Spinal cord (tissue), 10 donors: Measurements from ENCODE around the gene TCF7L1. TPM values are rescaled to one million over a fixed set of nuclear protein-coding genes. Genes with fewer than 3 reads are reported as not detected.
"Not testable (repeated sequence)": the region's sequence is repeated elsewhere in the genome, so short reads cannot be mapped to it uniquely, and the experiment has no call there.

Source experiments
- DNase-seq, 6 donors: peaks; one replicate each; pipeline versions ENCODE4 v3.0.0 to v3.0.0-alpha.2; 2013 to 2015; ENCODE audit warnings: low spot score in 6 of 6, low read depth in 4 of 6
- H3K27ac ChIP-seq: one replicate; pipeline ENCODE4 v1.5.1; 2013; ENCODE audit warnings: low read depth, low read length, control low read depth
- H3K27me3 ChIP-seq: one replicate; pipeline ENCODE4 v1.6.1; 2013; ENCODE audit warnings: low read length; ENCODE audit not compliant: control insufficient read depth, insufficient read depth
- H3K36me3 ChIP-seq: one replicate; pipeline ENCODE4 v1.6.1; 2013; ENCODE audit warnings: low read length; ENCODE audit not compliant: control insufficient read depth, insufficient read depth
- H3K4me1 ChIP-seq: one replicate; pipeline ENCODE4 v1.6.1; 2013; ENCODE audit warnings: low read length; ENCODE audit not compliant: control insufficient read depth, insufficient read depth
- H3K4me3 ChIP-seq: one replicate; pipeline ENCODE4 v1.5.1; 2013; ENCODE audit warnings: low read depth, low read length, control low read depth
- H3K9me3 ChIP-seq: one replicate; pipeline ENCODE4 v1.6.1; 2013; ENCODE audit warnings: low read length; ENCODE audit not compliant: control insufficient read depth, insufficient read depth
- WGBS: methylation state at CpG from one replicate; pipeline ENCODE4 v1.1.5; 2013; ENCODE audit warnings: missing lambda C conversion rate; ENCODE audit not compliant: insufficient coverage; 5-methylcytosine and 5-hydroxymethylcytosine counted together
- polyA plus RNA-seq, 2 donors: library from polyadenylated mRNA; unstranded; fragments of 120-200 nt; gene quantifications; one replicate each; pipeline ENCODE4 v1.2.1, GENCODE V29; 2013; ENCODE audit not compliant: insufficient read length in 2 of 2
- total RNA-seq, 2 donors: library from RNA; depleted of rRNA in 1 of 2; stranded (reverse); fragments of 120-200 nt in 1 of 2; fragments of >200 nt in 1 of 2; gene quantifications; one replicate each; pipeline versions ENCODE4 v1.2.3 to v1.2.4, GENCODE V29; 2013 to 2014
- donor health status: healthy.

The TCF7L1 gene
- total and polyA plus RNA-seq, 4 donors: 3.4 to 41.9 (median 19.9) TPM

DNA sequence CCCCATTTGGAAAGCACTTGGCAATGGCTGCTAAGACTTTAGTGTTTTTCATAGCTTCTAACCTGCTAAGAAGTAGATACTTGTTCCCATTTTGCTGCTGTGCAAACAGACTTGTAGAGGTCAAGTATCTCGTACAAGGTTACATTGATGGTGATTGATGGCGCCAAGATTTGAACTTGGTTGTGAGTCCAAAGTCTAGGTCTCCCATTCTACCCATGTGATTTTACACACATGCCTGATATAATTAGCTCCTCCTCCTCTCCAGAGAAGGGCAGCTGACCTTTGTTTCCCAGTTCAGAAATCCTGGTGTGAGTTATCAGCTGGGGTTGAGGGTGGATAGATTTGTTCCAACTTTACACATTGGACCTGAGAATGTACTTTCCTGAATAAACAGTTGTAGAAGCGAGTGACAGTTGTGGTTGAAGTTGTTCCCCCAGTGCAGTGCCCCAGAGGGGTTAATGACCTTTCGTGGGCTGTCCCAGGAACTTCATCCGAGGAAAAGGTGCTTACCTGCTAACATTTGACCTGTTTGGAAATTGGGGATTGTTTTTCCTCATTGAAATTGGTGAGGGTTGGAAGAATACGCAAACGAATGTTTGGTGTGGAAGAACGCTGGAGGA lies 10.4 kb downstream of the TCF7L1 start:
- H3K36me3 ChIP-seq: peaks cover 6% of the 10 kb centered on the region
- H3K4me3 ChIP-seq: no peak overlapping the region
- no peaks in the 10 kb centered on the region for H3K27me3 ChIP-seq
- no peak overlapping the region for H3K27ac ChIP-seq
- peaks cover 5% of the 10 kb centered on the region for H3K4me1 ChIP-seq
- no peaks in the 10 kb centered on the region for H3K9me3 ChIP-seq
- no peak for DNase-seq
- WGBS: 67% methylated on average over 3 of the region's 8 CpGs

DNA sequence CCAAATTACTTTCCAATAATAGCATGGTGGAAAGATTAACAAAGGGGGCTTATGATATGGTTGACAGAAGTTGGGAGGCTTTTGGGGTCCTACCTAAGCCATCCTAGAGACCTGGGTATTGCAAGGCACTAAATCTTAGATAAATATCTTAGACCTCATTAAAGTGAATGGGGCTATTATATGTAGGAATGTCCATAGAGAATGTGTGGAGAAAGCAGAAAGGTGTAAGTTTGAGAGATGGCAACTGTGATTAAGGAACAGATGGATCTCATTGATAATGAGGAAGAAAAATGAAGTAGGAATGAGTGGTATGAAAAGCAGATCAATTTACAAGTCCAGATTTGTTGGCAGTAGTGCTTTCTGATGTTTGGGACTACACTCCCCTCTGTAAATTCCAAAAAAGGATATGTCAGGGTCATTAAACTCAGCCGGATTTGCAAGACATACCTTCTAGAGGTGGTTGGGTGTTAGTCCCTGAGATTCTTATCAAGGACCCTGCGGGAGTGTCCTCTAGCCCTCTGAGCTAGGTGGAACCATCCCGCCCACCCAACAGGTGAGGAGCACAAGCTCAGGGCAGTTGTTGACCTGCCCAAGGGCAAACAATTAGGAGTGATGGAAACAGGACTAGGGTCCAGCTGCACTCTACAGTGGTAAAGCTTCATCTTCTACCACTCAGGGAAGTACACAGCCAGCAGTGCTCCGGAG lies 12.1 kb downstream of the TCF7L1 start:
- Histone ChIP-seq H3K4me1 (peaks cover 5% of the 10 kb centered on the region), H3K36me3 (peaks cover 6% of the 10 kb centered on the region), H3K4me3 (no peak overlapping the region), H3K27me3 (no peaks in the 10 kb centered on the region), H3K27ac (no peak overlapping the region), H3K9me3 (no peaks in the 10 kb centered on the region)
- no peak for DNase-seq
- 100% methylated on average over 2 of the region's 4 CpGs for WGBS

DNA sequence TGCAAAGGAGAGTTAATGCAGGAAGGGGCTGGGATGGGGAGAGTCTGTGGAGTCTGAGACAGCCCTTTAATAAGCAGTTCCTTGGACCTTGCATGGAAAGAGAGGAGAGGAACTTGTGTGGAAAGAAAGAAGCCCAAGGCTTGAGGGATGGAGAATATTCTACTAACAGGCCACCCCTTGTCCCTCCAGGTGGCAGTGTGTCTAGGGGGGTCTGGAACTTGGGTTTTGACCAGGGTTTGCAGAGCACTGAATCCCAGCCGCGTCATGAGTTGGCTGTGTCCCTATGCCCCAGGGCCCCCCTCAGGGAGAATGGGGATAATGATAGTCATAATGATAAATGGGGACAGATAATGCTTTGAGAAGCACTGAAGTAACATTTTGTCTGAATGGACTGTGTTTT lies 15.0 kb downstream of the TCF7L1 start:
- no peaks in the 10 kb centered on the region for H3K27me3 ChIP-seq
- H3K9me3 ChIP-seq: no peaks in the 10 kb centered on the region
- no peak for DNase-seq
- H3K36me3 ChIP-seq: no peaks in the 10 kb centered on the region
- no peak overlapping the region for H3K4me3 ChIP-seq
- H3K27ac ChIP-seq: no peak overlapping the region
- 50% methylated on average over 2 of the region's 2 CpGs for WGBS
- peaks cover 5% of the 10 kb centered on the region for H3K4me1 ChIP-seq

DNA sequence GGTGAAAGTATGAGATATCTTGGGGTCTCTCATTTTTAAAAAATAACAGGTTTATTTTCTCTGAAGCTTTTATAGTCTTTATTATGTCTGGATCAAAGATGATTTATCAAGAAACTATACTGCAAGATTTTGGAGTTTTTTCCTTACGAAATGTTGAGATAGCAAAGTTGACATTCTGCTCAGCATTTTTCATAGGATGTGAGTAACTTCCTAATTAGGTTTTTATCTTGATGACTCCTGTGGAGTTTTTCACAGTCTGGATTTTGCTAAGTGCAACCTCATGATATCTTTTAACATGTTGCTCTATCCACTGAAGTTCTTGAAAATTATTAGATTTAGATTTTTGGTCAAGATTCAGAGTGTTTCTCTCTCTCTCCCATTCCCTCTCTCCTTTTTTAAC lies 17.8 kb downstream of the TCF7L1 start:
- H3K36me3 ChIP-seq: no peaks in the 10 kb centered on the region
- H3K27ac ChIP-seq: no peak overlapping the region
- WGBS: no CpG with 5 or more reads among the region's 1 CpG
- H3K27me3 ChIP-seq: no peaks in the 10 kb centered on the region
- H3K4me1 ChIP-seq: peaks cover 6% of the 10 kb centered on the region
- DNase-seq: no peak
- H3K4me3 ChIP-seq: no peak overlapping the region
- no peaks in the 10 kb centered on the region for H3K9me3 ChIP-seq

DNA sequence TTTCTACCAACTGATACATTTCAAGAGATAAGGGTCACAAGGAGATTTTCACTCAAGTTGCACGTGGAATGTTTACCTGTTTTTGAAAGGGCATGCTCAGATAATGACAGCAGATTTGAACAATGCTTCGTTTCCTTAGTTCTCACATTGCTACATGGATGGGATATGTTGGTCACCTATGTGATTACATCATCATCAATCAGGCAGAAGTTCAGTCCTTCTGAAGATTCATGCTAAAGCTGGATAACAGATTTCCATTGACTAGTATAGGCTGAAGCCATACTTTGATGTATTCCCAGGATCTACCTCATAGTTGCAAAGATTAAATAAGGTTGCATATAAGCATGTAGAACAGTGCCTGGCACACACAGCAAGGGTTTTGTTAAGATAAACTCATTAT lies 19.7 kb downstream of the TCF7L1 start:
- no peak for DNase-seq
- no peak overlapping the region for H3K27ac ChIP-seq
- H3K36me3 ChIP-seq: no peaks in the 10 kb centered on the region
- no CpG with 5 or more reads among the region's 2 CpGs for WGBS
- H3K9me3 ChIP-seq: no peaks in the 10 kb centered on the region
- H3K4me3 ChIP-seq: no peak overlapping the region
- no peaks in the 10 kb centered on the region for H3K27me3 ChIP-seq
- peaks cover 21% of the 10 kb centered on the region for H3K4me1 ChIP-seq

DNA sequence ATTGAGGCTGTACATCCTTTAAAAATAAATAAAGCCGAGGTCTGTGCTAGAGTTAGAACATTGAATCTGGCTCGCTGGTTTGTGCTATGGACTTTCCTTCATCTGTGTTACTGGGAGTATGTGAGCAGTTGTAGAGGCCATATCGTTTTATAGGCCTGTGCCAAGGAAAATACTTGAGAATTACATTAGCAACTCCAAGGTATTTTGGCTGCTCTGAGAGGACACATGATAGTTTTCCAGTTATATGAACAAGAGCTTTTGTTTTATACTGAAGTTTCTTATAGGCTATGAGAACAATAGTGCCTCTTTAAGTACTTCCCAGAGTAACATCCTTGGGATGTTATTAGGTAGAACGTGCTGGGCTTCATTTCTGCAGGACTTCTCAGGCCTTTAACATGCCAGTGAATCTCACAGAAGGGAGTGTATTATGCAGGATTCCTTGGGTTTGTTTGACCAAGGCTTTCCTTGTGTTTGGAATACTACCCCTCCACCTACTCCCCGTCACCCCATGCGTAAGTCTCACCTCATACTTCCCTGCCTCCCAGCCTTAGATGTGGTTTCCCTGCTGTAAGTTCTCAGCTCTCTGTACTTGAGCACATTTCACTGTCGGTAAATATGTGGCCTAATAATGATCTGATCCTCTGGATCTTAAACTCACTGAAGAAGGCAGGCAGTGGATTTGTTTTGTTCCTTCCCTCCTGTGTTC lies 21.0 kb downstream of the TCF7L1 start:
- Histone ChIP-seq H3K4me1 (peaks cover 31% of the 10 kb centered on the region), H3K27ac (peak overlapping the region; percentile 54), H3K9me3 (no peaks in the 10 kb centered on the region), H3K27me3 (no peaks in the 10 kb centered on the region), H3K4me3 (no peak overlapping the region), H3K36me3 (no peaks in the 10 kb centered on the region)
- DNase-seq: peak in 1 of 6 donors; percentile 46
- 100% methylated on average over 1 of the region's 7 CpGs for WGBS

DNA sequence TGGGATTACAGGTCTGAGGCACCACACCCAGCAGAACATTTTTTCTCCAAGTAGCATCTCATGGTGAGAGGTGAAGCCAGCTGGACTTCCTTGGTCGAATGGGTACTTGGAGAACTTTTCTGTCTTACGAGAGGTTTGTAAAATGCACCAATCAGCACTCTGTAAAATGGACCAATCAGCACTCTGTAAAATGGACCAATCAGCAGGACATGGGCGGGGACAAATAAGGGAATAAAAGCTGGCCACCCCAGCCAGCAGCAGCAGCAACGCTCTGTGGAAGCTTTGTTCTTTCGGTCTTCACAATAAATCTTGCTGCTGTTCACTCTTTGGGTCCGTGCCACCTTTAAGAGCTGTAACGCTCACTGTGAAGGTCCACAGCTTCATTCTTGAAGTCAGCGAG lies 21.9 kb downstream of the TCF7L1 start:
- 54% methylated on average over 7 of the region's 8 CpGs for WGBS
- not testable (repeated sequence) for H3K27me3 ChIP-seq, H3K4me3 ChIP-seq, DNase-seq, H3K36me3 ChIP-seq, H3K9me3 ChIP-seq
- Histone ChIP-seq H3K4me1 (peaks cover 38% of the 10 kb centered on the region), H3K27ac (peak overlapping the region; percentile 54)

DNA sequence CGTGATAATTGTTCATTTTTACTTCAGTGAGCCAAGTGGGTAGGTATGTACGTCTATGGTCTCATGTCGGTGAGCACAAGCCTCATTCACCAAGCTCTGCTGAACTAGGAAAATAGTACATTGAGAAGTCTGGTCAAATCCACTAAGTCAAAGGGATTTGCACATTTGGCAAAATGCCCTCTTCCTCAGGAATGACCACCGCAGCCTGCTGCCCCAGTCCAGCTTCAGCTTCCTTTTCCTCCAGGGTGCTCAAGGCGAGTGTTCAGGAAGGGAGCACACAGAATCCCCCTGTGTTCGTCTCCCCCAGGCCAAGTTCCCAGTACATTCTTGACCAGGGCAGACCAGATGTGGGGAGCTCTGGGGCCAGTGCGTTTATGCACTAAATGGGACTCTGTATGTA lies 23.0 kb downstream of the TCF7L1 start:
- Histone ChIP-seq H3K27me3 (no peaks in the 10 kb centered on the region), H3K9me3 (no peaks in the 10 kb centered on the region), H3K27ac (peak overlapping the region; percentile 50), H3K4me3 (no peak overlapping the region), H3K4me1 (peaks cover 45% of the 10 kb centered on the region), H3K36me3 (no peaks in the 10 kb centered on the region)
- peak in 2 of 6 donors; percentile 69 to 75 for DNase-seq
- 15% methylated on average over 7 of the region's 7 CpGs for WGBS

DNA sequence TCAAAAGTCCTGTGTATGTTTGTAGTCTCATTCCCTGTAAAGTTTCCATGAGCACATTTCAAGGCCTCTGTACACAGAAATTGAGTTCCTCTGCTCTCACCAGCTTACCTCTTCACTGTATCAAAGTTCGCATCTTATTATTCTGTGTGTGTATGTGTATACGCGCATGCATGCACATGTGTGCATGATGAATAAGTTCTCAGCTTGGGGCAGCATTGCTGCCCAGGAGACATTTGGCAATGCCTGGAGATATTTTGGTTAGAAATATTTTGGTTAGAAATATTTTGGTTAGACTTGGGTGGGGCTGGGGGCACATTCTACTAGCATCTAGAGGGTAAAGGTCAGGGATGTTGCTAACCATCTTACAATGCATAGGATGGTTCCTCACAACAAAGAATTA lies 23.4 kb downstream of the TCF7L1 start:
- H3K27me3 ChIP-seq: no peaks in the 10 kb centered on the region
- DNase-seq: no peak
- peak overlapping the region; percentile 50 for H3K27ac ChIP-seq
- no peak overlapping the region for H3K4me3 ChIP-seq
- H3K4me1 ChIP-seq: peaks cover 50% of the 10 kb centered on the region
- 100% methylated on average over 2 of the region's 3 CpGs for WGBS
- no peaks in the 10 kb centered on the region for H3K36me3 ChIP-seq
- H3K9me3 ChIP-seq: no peaks in the 10 kb centered on the region
